Measurements from ENCODE around the gene SLC38A10.

Gene SLC38A10

GRCh38 chr17:81295676-81296381, 722 bp upstream of the SLC38A10 start:
- DNase-seq: peak; percentile 92

- DNase-seq: no peak
These were observed 536 bp downstream of the SLC38A10 start for GRCh38 chr17:81294512-81295030.

GRCh38 chr17:81292450-81292849, 2.7 kb downstream of the SLC38A10 start:
- no peak for DNase-seq

- DNase-seq: peak; percentile 48
These were observed 3.4 kb downstream of the SLC38A10 start for GRCh38 chr17:81291662-81292061.

- DNase-seq: no peak
These were observed 4.9 kb downstream of the SLC38A10 start for GRCh38 chr17:81290230-81290629.

- DNase-seq: no peak
These were observed 5.5 kb downstream of the SLC38A10 start for GRCh38 chr17:81289627-81290026.

- no peak for DNase-seq
These were observed 6.4 kb downstream of the SLC38A10 start for GRCh38 chr17:81288715-81289114.

GRCh38 chr17:81287741-81288430, 7.2 kb downstream of the SLC38A10 start:
- DNase-seq: no peak

GRCh38 chr17:81287152-81287551, 8.0 kb downstream of the SLC38A10 start:
- DNase-seq: no peak

- DNase-seq: no peak
These were observed 8.5 kb downstream of the SLC38A10 start for GRCh38 chr17:81286491-81287145.

- no peak for DNase-seq
These were observed 9.2 kb downstream of the SLC38A10 start for GRCh38 chr17:81285894-81286293.

GRCh38 chr17:81285179-81285878, 9.8 kb downstream of the SLC38A10 start:
- DNase-seq: no peak

GRCh38 chr17:81282876-81283275, 12.2 kb downstream of the SLC38A10 start:
- DNase-seq: no peak

GRCh38 chr17:81282141-81282540, 13.0 kb downstream of the SLC38A10 start:
- DNase-seq: no peak

GRCh38 chr17:81280571-81280970, 14.5 kb downstream of the SLC38A10 start:
- DNase-seq: no peak

- DNase-seq: no peak
These were observed 15.5 kb downstream of the SLC38A10 start for GRCh38 chr17:81279278-81280275.

- DNase-seq: no peak
These were observed 16.3 kb downstream of the SLC38A10 start for GRCh38 chr17:81278831-81279230.

GRCh38 chr17:81277946-81278693, 17.0 kb downstream of the SLC38A10 start:
- no peak for DNase-seq

GRCh38 chr17:81277421-81277820, 17.7 kb downstream of the SLC38A10 start:
- no peak for DNase-seq

GRCh38 chr17:81276781-81277180, 18.3 kb downstream of the SLC38A10 start:
- no peak for DNase-seq

- DNase-seq: no peak
These were observed 20.6 kb downstream of the SLC38A10 start for GRCh38 chr17:81274471-81274855.
